OCI-LY3 (cell line): ENCODE data around the gene P2RY8.

ENCODE experiments used
- CTCF ChIP-seq: fragments of 200-600, 300-600 bp; sonication (generic); IDR thresholded peaks from 2 replicates; pipeline ENCODE4 v1.5.1; 2014; ENCODE audit warnings: antibody characterized with exemption, low read length, low read depth
- EZH2phosphoT487 ChIP-seq: fragments of 200-600 bp; shearing (Covaris generic); IDR thresholded peaks from 2 replicates; pipeline ENCODE4 v1.6.1; 2018; ENCODE audit warnings: antibody characterized with exemption, mixed run types, low read depth

GRCh38 chrX:1465286-1466231 lies 71.4 kb downstream of the P2RY8 start:
- TF ChIP-seq CTCF: no peak
- TF ChIP-seq EZH2phosphoT487: no peak
